H1 (cell line): ENCODE results near the gene GCM1. TPM values are rescaled to one million over a fixed set of nuclear protein-coding genes. Genes with fewer than 3 reads are reported as not detected.

Source experiments
- ATF2 ChIP-seq: IDR thresholded peaks from 2 replicates; pipeline ENCODE4 v1.6.1; 2012; ENCODE audit warnings: low read length, inconsistent platforms
- GTF2F1 ChIP-seq: IDR thresholded peaks from 2 replicates; pipeline ENCODE4 v1.6.1; 2012; ENCODE audit warnings: low read depth, low read length, improper control_type of control experiment, borderline replicate concordance
- KDM4A ChIP-seq: IDR thresholded peaks from one replicate; pipeline ENCODE4 v1.7.1; 2012; ENCODE audit warnings: low read depth, mild to moderate bottlenecking, moderate library complexity, low read length, inconsistent platforms; ENCODE audit not compliant: severe bottlenecking
- SP1 ChIP-seq: IDR thresholded peaks from 2 replicates; pipeline ENCODE4 v1.6.1; 2011; ENCODE audit warnings: low read depth, low read length
- polyA plus RNA-seq, 7 experiments: library from polyadenylated mRNA; depleted of rRNA in 3 of 7; stranded (reverse) in 5 of 7; unstranded in 2 of 7; fragments of >200 nt in 5 of 7; fragments of 200-250 nt in 2 of 7; gene quantifications; 1 replicate in 5 of 7; 2 replicates in 1 of 7; 4 replicates in 1 of 7; pipeline versions ENCODE4 v1.2.1 to v1.2.3, GENCODE V29; 2011 to 2013; ENCODE audit warnings: missing spikeins in 2 of 7, mixed read lengths in 2 of 7
- total RNA-seq: library from RNA; stranded (reverse); fragmentation: NEBNext Ultra II Directional; extraction: Animal tissue kit (Norgen Biotek cat#: 25700); gene quantifications from 2 replicates; pipeline ENCODE4 v1.2.1, GENCODE V29; 2021

The GCM1 gene
- total and polyA plus RNA-seq, 2 of the 8 experiments (the other 6 are each of a cell fraction or from before 2014, with no cell fraction given): not detected

DNA sequence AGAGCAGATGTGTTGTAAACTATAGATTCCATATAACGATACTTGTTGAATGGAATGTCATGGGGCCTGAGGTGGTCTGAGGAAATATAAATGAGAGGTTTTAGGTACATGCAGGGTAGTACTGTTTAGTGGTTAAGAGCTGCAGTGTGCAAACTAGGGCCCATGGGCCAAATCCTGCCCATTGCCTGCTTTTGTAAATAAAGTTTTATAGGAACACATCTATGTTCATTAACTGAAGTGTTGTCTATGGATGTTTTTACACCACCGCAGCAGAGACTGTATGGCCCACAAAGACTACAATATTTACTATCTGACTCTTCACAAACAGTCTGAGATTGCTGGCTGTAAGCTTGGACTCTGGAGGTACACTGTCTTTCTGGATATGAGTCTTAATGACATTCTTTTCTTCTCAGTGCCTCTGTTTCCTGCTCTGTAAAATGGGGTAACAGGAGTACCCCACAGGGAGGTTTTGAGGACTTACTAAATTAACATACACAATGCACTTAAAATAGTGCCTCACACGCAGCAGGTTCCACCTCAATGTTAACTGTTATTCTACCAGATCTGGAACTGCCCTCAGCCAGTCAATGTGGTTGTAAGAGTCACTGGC is 12.5 kb downstream of the GCM1 start (continued):
- TF ChIP-seq ATF2: no peak
- TF ChIP-seq SP1: no peak
- no peak for TF ChIP-seq KDM4A
- TF ChIP-seq GTF2F1: no peak
